Kidney (tissue), 14 donors: ENCODE results near the gene SH3BP5L. TPM values are rescaled to one million over a fixed set of nuclear protein-coding genes. Genes with fewer than 3 reads are reported as not detected.

Source experiments
- DNase-seq, 5 donors: peaks; one replicate each; pipeline ENCODE4 v3.0.0-alpha.2; 2013 to 2020
- FAIRE-seq: peaks from 2 replicates; lab custom pipeline; 2012; peaks lifted over from hg19 to GRCh38; lab: Jason Lieb, UNC
- H3K27ac ChIP-seq, 2 donors: one replicate each; pipeline ENCODE4 v1.7.0; 2013; ENCODE audit warnings: low read depth in 2 of 2, low read length in 2 of 2, inconsistent platforms in 1 of 2
- H3K27me3 ChIP-seq: one replicate; pipeline ENCODE4 v1.7.1; 2013; ENCODE audit warnings: low read length, inconsistent platforms; ENCODE audit not compliant: control insufficient read depth, insufficient read depth
- H3K36me3 ChIP-seq, 3 donors: one replicate each; pipeline versions ENCODE4 v1.7.0 to v1.7.1; 2013; ENCODE audit warnings: low read length in 3 of 3, control low read depth in 1 of 3, inconsistent platforms in 1 of 3; ENCODE audit not compliant: insufficient read depth in 3 of 3, control insufficient read depth in 2 of 3
- H3K4me1 ChIP-seq, 3 donors: one replicate each; pipeline versions ENCODE4 v1.7.0 to v1.7.1; 2013; ENCODE audit warnings: low read length in 3 of 3, inconsistent platforms in 1 of 3, low read depth in 1 of 3; ENCODE audit not compliant: control insufficient read depth in 2 of 3, insufficient read depth in 2 of 3
- H3K4me3 ChIP-seq, 3 donors: one replicate each; pipeline versions ENCODE4 v1.7.0 to v1.8.1; 2013; ENCODE audit warnings: low read length in 3 of 3, control low read depth in 1 of 3, inconsistent platforms in 1 of 3
- H3K9ac ChIP-seq, 3 donors: one replicate each; pipeline versions ENCODE4 v1.7.0 to v1.7.1; 2013; ENCODE audit warnings: low read length in 3 of 3, control low read depth in 1 of 3, inconsistent platforms in 1 of 3
- H3K9me3 ChIP-seq, 3 donors: one replicate each; pipeline versions ENCODE4 v1.7.0 to v1.7.1; 2013; ENCODE audit warnings: low read length in 3 of 3, control low read depth in 1 of 3, inconsistent platforms in 1 of 3; ENCODE audit not compliant: control insufficient read depth in 2 of 3, insufficient read depth in 1 of 3
- CTCF ChIP-seq: IDR thresholded peaks from 3 replicates; pipeline ENCODE4 v1.5.1; 2012; ENCODE audit warnings: mild to moderate bottlenecking, moderate library complexity, borderline replicate concordance; ENCODE audit not compliant: insufficient read depth; ENCODE audit errors: extremely low read depth
- intact Hi-C: fragments of 100-400 bp; cut with DNase I; formaldehyde crosslinking; loops from one replicate; pipeline ENCODE4 v1.11.1; 2022
- polyA plus RNA-seq: library from polyadenylated mRNA; stranded (reverse); fragments of 350-450 nt; fragmentation: Illumina TruSeq; extraction: RNeasy Lipid Tissue Mini Kit (QIAGEN cat#74804); gene quantifications from one replicate; pipeline ENCODE4 v1.2.3, GENCODE V29; 2014; ENCODE audit warnings: low read depth, low replicate concordance; ENCODE audit not compliant: insufficient read depth
- total RNA-seq: library from RNA; stranded (reverse); fragmentation: NEBNext Ultra II Directional; extraction: Animal tissue kit (Norgen Biotek cat#: 25700); gene quantifications from one replicate; pipeline ENCODE4 v1.2.1, GENCODE V29; 2021
- donor health status: control.
- donor health status: control.
- donor health status: control.
- donor health status: control.
- donor health status: control.
- donor health status: DM: yes; HTN: yes; CAD: no.
- donor health status: Normal renal cell carcinoma (clear cell type).

SH3BP5L gene
- total and polyA plus RNA-seq, 2 donors from 2014 or later = 16.6 to 24.9 TPM

GRCh38 chr1:248821641-248822040 is 4.1 kb downstream of the SH3BP5L start:
- TF ChIP-seq CTCF = no peak
- intact Hi-C loops = no loop called here
- H3K27me3 ChIP-seq = no peaks in the 10 kb centered on the region
- no peak for DNase-seq
- H3K36me3 ChIP-seq = peaks cover 0 to 7% (median 0%) of the 10 kb centered on the region in 3 donors
- no peak for FAIRE-seq
- H3K9me3 ChIP-seq = no peaks in the 10 kb centered on the region
- H3K27ac ChIP-seq = no peak overlapping the region
- no peak overlapping the region for H3K4me3 ChIP-seq
- peaks cover 2 to 44% (median 30%) of the 10 kb centered on the region in 3 donors for H3K4me1 ChIP-seq
- H3K9ac ChIP-seq = no peak overlapping the region

- Histone ChIP-seq H3K36me3 (peaks cover 0 to 13% (median 4%) of the 10 kb centered on the region in 3 donors), H3K27ac (no peak overlapping the region), H3K27me3 (no peaks in the 10 kb centered on the region), H3K9ac (no peak overlapping the region), H3K9me3 (no peaks in the 10 kb centered on the region), H3K4me3 (no peak overlapping the region), H3K4me1 (peaks cover 2 to 43% (median 30%) of the 10 kb centered on the region in 3 donors)
- intact Hi-C loops = no loop called here
- TF ChIP-seq CTCF = no peak
- FAIRE-seq = no peak
- no peak for DNase-seq
Measured at GRCh38 chr1:248821101-248821500, 4.6 kb downstream of the SH3BP5L start.

DNA sequence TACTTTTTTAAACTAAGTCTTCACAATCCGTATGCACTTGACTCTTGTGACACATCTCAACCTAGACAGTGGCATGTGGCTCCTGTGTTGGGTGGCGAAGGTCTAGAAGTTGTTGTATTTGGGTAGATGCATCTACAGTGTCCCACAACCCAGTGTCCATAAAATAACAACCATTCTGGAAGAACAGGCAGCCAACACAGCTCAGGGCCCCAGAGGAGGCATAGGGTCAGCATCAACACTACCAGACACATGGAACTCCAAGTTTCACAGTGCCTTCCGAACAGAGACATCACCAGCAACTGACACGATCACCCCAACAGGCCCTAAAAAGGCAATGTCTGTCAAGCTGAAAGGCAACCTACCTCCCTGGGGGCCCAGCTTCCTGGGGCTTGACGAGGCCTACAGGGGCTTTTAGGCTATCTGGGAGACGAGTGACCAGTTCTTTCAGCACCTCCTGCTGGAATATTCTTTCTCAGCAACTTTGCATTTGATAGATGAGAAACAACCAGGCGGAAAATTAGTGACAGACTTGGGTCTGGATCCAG is 5.6 kb downstream of the SH3BP5L start:
- Histone ChIP-seq H3K4me1 (peaks cover 2 to 41% (median 30%) of the 10 kb centered on the region in 3 donors), H3K36me3 (peaks cover 3 to 20% (median 11%) of the 10 kb centered on the region in 3 donors), H3K9ac (no peak overlapping the region), H3K4me3 (no peak overlapping the region), H3K27ac (no peak overlapping the region), H3K9me3 (no peaks in the 10 kb centered on the region), H3K27me3 (no peaks in the 10 kb centered on the region)
- DNase-seq = no peak
- no peak for FAIRE-seq
- intact Hi-C loops = no loop called here
- TF ChIP-seq CTCF = no peak
